Spleen (tissue), 11 donors: ENCODE measurements around the gene EIPR1. TPM values are rescaled to one million over a fixed set of nuclear protein-coding genes. Genes with fewer than 3 reads are reported as not detected.

Experiments used
- DNase-seq: peaks from one replicate; pipeline ENCODE4 v3.0.0-alpha.2; 2020
- H3K27ac ChIP-seq, 8 donors: fragments of 200-600 bp; sonication (generic) in 7 of 8; 1 replicate in 4 of 8; 2 replicates in 4 of 8; pipeline versions ENCODE4 v1.5.0 to v1.8.0; 2016 to 2021; ENCODE audit warnings: inconsistent platforms in 4 of 8, mild to moderate bottlenecking in 4 of 8, moderate library complexity in 1 of 8
- H3K27me3 ChIP-seq, 7 donors: fragments of 200-600 bp; sonication (generic) in 6 of 7; replicated peaks in 1 of 7; 1 replicate in 4 of 7; 2 replicates in 3 of 7; pipeline versions ENCODE4 v1.5.0 to v1.8.0; 2016 to 2021; ENCODE audit warnings: inconsistent platforms in 3 of 7, mild to moderate bottlenecking in 1 of 7
- H3K36me3 ChIP-seq, 6 donors: fragments of 200-600 bp; sonication (generic) in 5 of 6; 1 replicate in 4 of 6; 2 replicates in 2 of 6; pipeline versions ENCODE4 v1.5.0 to v1.8.0; 2016 to 2021; ENCODE audit warnings: inconsistent platforms in 2 of 6
- H3K4me1 ChIP-seq, 6 donors: fragments of 200-600 bp; sonication (generic) in 5 of 6; 1 replicate in 3 of 6; 2 replicates in 3 of 6; pipeline versions ENCODE4 v1.5.0 to v1.8.0; 2016 to 2021; ENCODE audit warnings: inconsistent platforms in 3 of 6
- H3K4me3 ChIP-seq, 8 donors: fragments of 200-600 bp; sonication (generic) in 7 of 8; 1 replicate in 4 of 8; 2 replicates in 4 of 8; pipeline versions ENCODE4 v1.5.0 to v1.8.0; 2016 to 2021; ENCODE audit warnings: inconsistent platforms in 4 of 8, mild to moderate bottlenecking in 4 of 8, moderate library complexity in 2 of 8
- H3K9me3 ChIP-seq, 8 donors: fragments of 200-600 bp; sonication (generic) in 7 of 8; 1 replicate in 4 of 8; 2 replicates in 4 of 8; pipeline versions ENCODE4 v1.5.0 to v1.8.0; 2016 to 2021; ENCODE audit warnings: inconsistent platforms in 4 of 8
- CTCF ChIP-seq, 11 experiments: fragments of 200-600 bp in 7 of 11; fragments of 450-650 bp in 4 of 11; sonication (generic) in 4 of 11; IDR thresholded peaks in 8 of 11; conservative IDR thresholded peaks in 3 of 11; 1 replicate in 7 of 11; 2 replicates in 4 of 11; pipeline versions ENCODE4 v1.4.0 to v1.8.0; 2016 to 2021; ENCODE audit warnings: antibody characterized with exemption in 11 of 11, inconsistent platforms in 4 of 11, mild to moderate bottlenecking in 1 of 11
- POLR2A ChIP-seq, 3 donors: fragments of 450-650 bp; IDR thresholded peaks; one replicate each; pipeline ENCODE4 v1.5.1; 2017; ENCODE audit warnings: antibody characterized with exemption in 3 of 3, mild to moderate bottlenecking in 1 of 3
- POLR2AphosphoS5 ChIP-seq, 3 donors: sonication (generic); formaldehyde crosslinking; IDR thresholded peaks; one replicate each; pipeline ENCODE4 v1.5.1; 2017; ENCODE audit warnings: antibody characterized with exemption in 3 of 3
- WGBS, 5 donors: extraction: QIAGEN DNeasy Blood & Tissue Kit in 3 of 5; methylation state at CpG; one replicate each; pipeline versions ENCODE4 v1.1.5 to v1.1.7; 2013 to 2018; 5-methylcytosine and 5-hydroxymethylcytosine counted together
- intact Hi-C: fragments of 100-400 bp; cut with DNase I; formaldehyde crosslinking; loops from one replicate; pipeline ENCODE4 v1.15.0; 2023; ENCODE audit warnings: low total_unique reads
- polyA plus RNA-seq, 3 donors: library from polyadenylated mRNA; stranded (reverse); fragments of 200-250 nt; gene quantifications; one replicate each; pipeline ENCODE4 v1.2.1, GENCODE V29; 2013
- total RNA-seq, 7 donors: library from RNA; depleted of rRNA in 3 of 7; stranded (reverse); fragments of >200 nt in 3 of 7; fragmentation: NEBNext Ultra II Directional in 4 of 7; extraction: Animal tissue kit (Norgen Biotek cat#: 25700) in 4 of 7; gene quantifications; one replicate each; pipeline versions ENCODE4 v1.1.0 to v1.2.1, GENCODE V29; 2016 to 2021
- donor health status: healthy with polysubstance abuse.
- donor health status: DM: no; HTN: no; CAD: no; lungs with moderate emphysema.
- donor health status: DM: no; HTN: no; CAD: no.
- donor health status: Bipolar disorder and iron deficiency.
- donor health status: healthy.
- donor health status: DM: no; HTN: no; CAD: no.
- donor health status: DM: yes; HTN: yes; CAD: no.

Gene EIPR1
- total and polyA plus RNA-seq, 10 donors: 16.1 to 60.1 (median 26.3) TPM

GRCh38 chr2:3298191-3298590 lies 79.4 kb downstream of the EIPR1 start:
- intact Hi-C loops: no loop called here
- WGBS, 5 donors: 89 to 94% (median 92%) methylated on average over 7 of the region's 7 CpGs
- no peak for TF ChIP-seq CTCF (IDR thresholded peaks at IDR 0.05 in 8 of 11, conservative IDR thresholded peaks at IDR 0.05 in 3 of 11)
- TF ChIP-seq POLR2A (IDR thresholded peaks at IDR 0.05): no peak
- TF ChIP-seq POLR2AphosphoS5 (IDR thresholded peaks at IDR 0.05): no peak
- peaks cover 0 to 7% (median 5%) of the 10 kb centered on the region in 6 donors for H3K4me1 ChIP-seq
- peaks cover 0 to 18% (median 0%) of the 10 kb centered on the region in 6 donors for H3K36me3 ChIP-seq
- H3K27me3 ChIP-seq: no peaks in the 10 kb centered on the region
- no peak overlapping the region for H3K4me3 ChIP-seq
- DNase-seq: no peak
- H3K27ac ChIP-seq: no peak overlapping the region
- H3K9me3 ChIP-seq: no peaks in the 10 kb centered on the region

- TF ChIP-seq POLR2AphosphoS5 (IDR thresholded peaks at IDR 0.05): no peak
- TF ChIP-seq POLR2A (IDR thresholded peaks at IDR 0.05): no peak
- no peak for TF ChIP-seq CTCF (IDR thresholded peaks at IDR 0.05 in 8 of 11, conservative IDR thresholded peaks at IDR 0.05 in 3 of 11)
- 88 to 94% (median 93%) methylated on average over 6 of the region's 6 CpGs for WGBS, 5 donors
These were observed 80.1 kb downstream of the EIPR1 start for GRCh38 chr2:3297523-3297922.

GRCh38 chr2:3296182-3296972 lies 81.2 kb downstream of the EIPR1 start:
- Histone ChIP-seq H3K27me3 (no peaks in the 10 kb centered on the region), H3K36me3 (peaks cover 0 to 16% (median 0%) of the 10 kb centered on the region in 6 donors), H3K27ac (no peak overlapping the region), H3K4me1 (no peaks in the 10 kb centered on the region), H3K4me3 (no peak overlapping the region), H3K9me3 (no peaks in the 10 kb centered on the region)
- DNase-seq: peak; percentile 22
- 91 to 97% (median 95%) methylated on average over 4 of the region's 4 CpGs for WGBS, 5 donors
- TF ChIP-seq POLR2AphosphoS5 (IDR thresholded peaks at IDR 0.05): no peak
- TF ChIP-seq CTCF (IDR thresholded peaks at IDR 0.05 in 8 of 11, conservative IDR thresholded peaks at IDR 0.05 in 3 of 11): no peak
- no peak for TF ChIP-seq POLR2A (IDR thresholded peaks at IDR 0.05)
- intact Hi-C loops: no loop called here

More at GRCh38 chr2:3297523-3297922, 80.1 kb downstream of the EIPR1 start:
- Histone ChIP-seq H3K4me1 (peaks cover 0 to under 1% (median 0%) of the 10 kb centered on the region in 6 donors), H3K27me3 (no peaks in the 10 kb centered on the region), H3K27ac (no peak overlapping the region), H3K4me3 (no peak overlapping the region), H3K9me3 (no peaks in the 10 kb centered on the region), H3K36me3 (peaks cover 0 to 17% (median 0%) of the 10 kb centered on the region in 6 donors)
- intact Hi-C loops: no loop called here
- no peak for DNase-seq

DNA sequence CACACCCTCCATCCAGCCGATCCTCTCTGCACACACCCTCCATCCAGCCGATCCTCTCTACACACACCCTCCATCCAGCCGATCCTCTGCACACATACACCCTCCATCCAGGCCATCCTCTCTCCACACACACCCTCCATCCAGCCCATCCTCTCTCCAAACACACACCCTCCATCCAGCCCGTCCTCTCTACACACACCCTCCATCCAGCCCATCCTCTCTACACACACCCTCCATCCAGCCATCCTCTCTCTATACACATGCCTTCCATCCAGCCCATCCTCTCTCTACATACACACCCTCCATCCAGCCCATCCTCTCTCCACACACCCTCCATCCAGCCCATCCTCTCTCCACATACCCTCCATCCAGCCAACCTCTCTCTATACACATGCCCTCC lies 83.1 kb downstream of the EIPR1 start:
- Histone ChIP-seq H3K4me1 (no peaks in the 10 kb centered on the region), H3K27ac (no peak overlapping the region), H3K9me3 (no peaks in the 10 kb centered on the region), H3K36me3 (peaks cover 0 to 20% (median 0%) of the 10 kb centered on the region in 6 donors), H3K27me3 (no peaks in the 10 kb centered on the region), H3K4me3 (no peak overlapping the region)
- intact Hi-C loops: no loop called here
- 81 to 91% (median 84%) methylated on average over 4 of the region's 4 CpGs for WGBS, 5 donors
- DNase-seq: peak; percentile 19
- TF ChIP-seq POLR2A (IDR thresholded peaks at IDR 0.05) (no peak), POLR2AphosphoS5 (IDR thresholded peaks at IDR 0.05) (no peak), CTCF (IDR thresholded peaks at IDR 0.05 in 8 of 11, conservative IDR thresholded peaks at IDR 0.05 in 3 of 11) (no peak)
